Psoas muscle (tissue), 8 donors: ENCODE measurements around the gene TOR1AIP2. TPM values are rescaled to one million over a fixed set of nuclear protein-coding genes. Genes with fewer than 3 reads are reported as not detected.

Experiments
- ATAC-seq, 4 donors: fragments of 200-7000 bp; cut with Tn5 transposase; one replicate each; pipeline ENCODE4 v1.9.1; 2020; ENCODE audit warnings: moderate library complexity in 3 of 4, mild to moderate bottlenecking in 2 of 4
- DNase-seq, 2 donors: peaks; one replicate each; pipeline ENCODE4 v3.0.0-alpha.2; 2020
- H3K27ac ChIP-seq: fragments of 200-600 bp; one replicate; pipeline ENCODE4 v1.8.0; 2022
- H3K27me3 ChIP-seq, 3 donors: fragments of 200-600 bp in 1 of 3; one replicate each; pipeline versions ENCODE4 v1.6.1 to v1.8.0; 2013 to 2022; ENCODE audit warnings: low read length in 2 of 3, mild to moderate bottlenecking in 2 of 3, moderate library complexity in 1 of 3; ENCODE audit not compliant: insufficient read depth in 3 of 3
- H3K36me3 ChIP-seq, 2 donors: fragments of 200-600 bp in 1 of 2; one replicate each; pipeline versions ENCODE4 v1.6.1 to v1.8.0; 2013 to 2022; ENCODE audit warnings: low read depth in 1 of 2, mild to moderate bottlenecking in 1 of 2, moderate library complexity in 1 of 2; ENCODE audit not compliant: insufficient read depth in 1 of 2
- H3K4me1 ChIP-seq: fragments of 200-600 bp; one replicate; pipeline ENCODE4 v1.8.0; 2022
- H3K4me3 ChIP-seq: fragments of 200-600 bp; one replicate; pipeline ENCODE4 v1.8.0; 2022; ENCODE audit warnings: mild to moderate bottlenecking
- H3K9me3 ChIP-seq: fragments of 200-600 bp; one replicate; pipeline ENCODE4 v1.8.0; 2022
- WGBS, 3 donors: extraction: QIAGEN DNeasy Blood & Tissue Kit; methylation state at CpG; one replicate each; pipeline versions ENCODE4 v1.1.6 to v1.1.7; 2013; 5-methylcytosine and 5-hydroxymethylcytosine counted together
- intact Hi-C, 2 donors: fragments of 100-400 bp; cut with DNase I; formaldehyde crosslinking; loops; one replicate each; pipeline versions ENCODE4 v1.11.0 to v1.14.2; 2022
- long read RNA-seq, 2 donors: library from polyadenylated mRNA; unstranded; transcript quantifications; one replicate each; pipeline ENCODE4 v2.0.0, GENCODE V29; 2021
- polyA plus RNA-seq, 3 donors: library from polyadenylated mRNA; stranded (reverse); fragments of 200-250 nt; gene quantifications; one replicate each; pipeline ENCODE4 v1.2.3, GENCODE V29; 2013
- total RNA-seq, 4 donors: library from RNA; stranded (reverse); fragmentation: NEBNext Ultra II Directional in 2 of 4; extraction: Animal tissue kit (Norgen Biotek cat#: 25700) in 2 of 4; gene quantifications; one replicate each; pipeline versions ENCODE4 v1.2.1 to v1.2.4, GENCODE V29; 2021 to 2023
- TF ChIP-seq, protein P1 (sequence below): fragments of 200-600 bp; IDR thresholded peaks from one replicate; pipeline ENCODE4 v1.8.0; 2022; ENCODE audit warnings: antibody characterized with exemption
- donor health status: healthy with polysubstance abuse.
- donor health status: DM: no; HTN: no; CAD: no; lungs with moderate emphysema.
- donor health status: Bipolar disorder and iron deficiency.
- donor health status: healthy.
- donor health status: DM: yes; HTN: yes; CAD: no.
- donor health status: DM: no; HTN: no; CAD: no.
- donor health status: DM: no; HTN: no; CAD: no.
- donor health status: DM: yes; HTN: yes; CAD: no.

Gene TOR1AIP2
- total RNA-seq (10 to 100 TPM; 56.4 to 98.3 (median 67.5) TPM), polyA plus RNA-seq (10 to 100 TPM; 10.9 to 57.2 (median 27.3) TPM)
- long read RNA-seq, donor 1, full-length matches to known transcripts = 4 of 10 reads
- long read RNA-seq, donor 1, partial matches to known transcripts = 1 of 10 reads
- long read RNA-seq, donor 1, other reads (novel, unspliced or antisense) = 5 of 10 reads
- long read RNA-seq, donor 2, full-length matches to known transcripts = 11 of 23 reads
- long read RNA-seq, donor 2, partial matches to known transcripts = 2 of 23 reads
- long read RNA-seq, donor 2, other reads (novel, unspliced or antisense) = 10 of 23 reads

DNA sequence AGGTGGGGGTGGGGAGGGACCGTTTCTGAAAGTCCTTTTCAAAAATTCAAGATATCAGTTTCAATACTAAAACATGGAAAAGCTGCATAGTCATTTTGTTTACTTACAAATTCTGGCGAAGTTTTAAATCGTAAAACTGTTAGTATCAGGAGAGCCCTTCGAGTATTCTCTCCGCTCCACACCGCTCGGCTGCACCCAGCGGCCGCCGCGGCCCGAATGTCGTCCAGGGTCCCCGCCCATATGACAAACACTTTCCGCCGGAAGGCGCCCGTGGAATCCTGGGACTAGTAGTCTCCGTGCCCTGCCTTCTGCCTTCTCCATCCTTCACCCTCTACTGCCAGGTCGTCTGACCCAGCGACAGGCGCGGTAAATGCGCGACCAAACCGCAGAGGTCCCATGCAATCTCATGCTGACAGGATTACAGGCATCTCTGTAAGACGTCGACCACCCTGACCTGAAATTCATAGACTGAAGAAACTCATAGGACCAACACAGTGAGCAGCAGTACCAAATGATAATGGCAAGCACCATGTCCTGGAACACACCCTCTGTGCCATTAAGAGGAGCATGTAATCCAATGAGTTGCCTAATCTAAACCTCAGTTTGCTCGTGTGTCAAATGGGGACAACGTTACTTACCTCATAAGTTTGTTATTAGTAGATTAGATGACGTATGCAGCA is at the start of gene TOR1AIP2:
TOR1AIP2 (minus strand) TSS at position 218 of the 680 bp plus-strand sequence. CDS start 25,138 bp downstream, outside the sequence.
- Histone ChIP-seq H3K4me1 (peaks cover 47% of the 10 kb centered on the region), H3K36me3 (peaks cover 2 to 24% of the 10 kb centered on the region in 2 donors), H3K4me3 (peak within 1 kb of the TSS; percentile 79), H3K27me3 (no peaks in the 10 kb centered on the region), H3K9me3 (no peaks in the 10 kb centered on the region), H3K27ac (peak within 1 kb of the TSS; percentile 87)
- 3 to 5% (median 3%) methylated on average over 31 of the region's 31 CpGs for WGBS, 3 donors
- TF ChIP-seq, protein P1, sequence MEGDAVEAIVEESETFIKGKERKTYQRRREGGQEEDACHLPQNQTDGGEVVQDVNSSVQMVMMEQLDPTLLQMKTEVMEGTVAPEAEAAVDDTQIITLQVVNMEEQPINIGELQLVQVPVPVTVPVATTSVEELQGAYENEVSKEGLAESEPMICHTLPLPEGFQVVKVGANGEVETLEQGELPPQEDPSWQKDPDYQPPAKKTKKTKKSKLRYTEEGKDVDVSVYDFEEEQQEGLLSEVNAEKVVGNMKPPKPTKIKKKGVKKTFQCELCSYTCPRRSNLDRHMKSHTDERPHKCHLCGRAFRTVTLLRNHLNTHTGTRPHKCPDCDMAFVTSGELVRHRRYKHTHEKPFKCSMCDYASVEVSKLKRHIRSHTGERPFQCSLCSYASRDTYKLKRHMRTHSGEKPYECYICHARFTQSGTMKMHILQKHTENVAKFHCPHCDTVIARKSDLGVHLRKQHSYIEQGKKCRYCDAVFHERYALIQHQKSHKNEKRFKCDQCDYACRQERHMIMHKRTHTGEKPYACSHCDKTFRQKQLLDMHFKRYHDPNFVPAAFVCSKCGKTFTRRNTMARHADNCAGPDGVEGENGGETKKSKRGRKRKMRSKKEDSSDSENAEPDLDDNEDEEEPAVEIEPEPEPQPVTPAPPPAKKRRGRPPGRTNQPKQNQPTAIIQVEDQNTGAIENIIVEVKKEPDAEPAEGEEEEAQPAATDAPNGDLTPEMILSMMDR = no peak
- intact Hi-C loops = no loop called here
- DNase-seq (peak; percentile 89 to 94), ATAC-seq (peak; percentile 71 to 76 (median 74))

DNA sequence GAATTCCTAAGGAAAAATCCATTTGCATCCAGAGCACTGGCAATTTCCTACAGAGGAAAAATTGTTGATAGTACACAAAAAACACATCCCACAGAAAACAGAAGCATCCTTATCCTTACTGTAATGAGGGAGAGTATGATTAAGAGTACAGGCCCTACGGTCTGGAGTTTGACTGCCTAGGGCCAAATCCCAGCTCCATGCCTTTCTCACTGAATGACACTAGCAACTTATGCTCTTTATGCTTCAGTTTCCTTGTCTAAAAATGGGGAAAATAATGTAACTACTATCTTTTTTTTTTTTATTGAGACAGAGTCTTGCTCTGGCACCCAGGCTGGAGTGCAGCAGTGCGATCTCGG is 49.2 kb upstream of the TOR1AIP2 start:
- Histone ChIP-seq H3K4me3 (no peak overlapping the region), H3K4me1 (peaks cover 7% of the 10 kb centered on the region), H3K36me3 (peaks cover 0 to 7% of the 10 kb centered on the region in 2 donors), H3K27me3 (no peaks in the 10 kb centered on the region), H3K9me3 (no peaks in the 10 kb centered on the region), H3K27ac (no peak overlapping the region)
- 94 to 99% (median 94%) methylated on average over 3 of the region's 3 CpGs for WGBS, 3 donors
- DNase-seq = no peak
- TF ChIP-seq, protein P1 = no peak
- intact Hi-C loops = no loop called here
- no peak for ATAC-seq

DNA sequence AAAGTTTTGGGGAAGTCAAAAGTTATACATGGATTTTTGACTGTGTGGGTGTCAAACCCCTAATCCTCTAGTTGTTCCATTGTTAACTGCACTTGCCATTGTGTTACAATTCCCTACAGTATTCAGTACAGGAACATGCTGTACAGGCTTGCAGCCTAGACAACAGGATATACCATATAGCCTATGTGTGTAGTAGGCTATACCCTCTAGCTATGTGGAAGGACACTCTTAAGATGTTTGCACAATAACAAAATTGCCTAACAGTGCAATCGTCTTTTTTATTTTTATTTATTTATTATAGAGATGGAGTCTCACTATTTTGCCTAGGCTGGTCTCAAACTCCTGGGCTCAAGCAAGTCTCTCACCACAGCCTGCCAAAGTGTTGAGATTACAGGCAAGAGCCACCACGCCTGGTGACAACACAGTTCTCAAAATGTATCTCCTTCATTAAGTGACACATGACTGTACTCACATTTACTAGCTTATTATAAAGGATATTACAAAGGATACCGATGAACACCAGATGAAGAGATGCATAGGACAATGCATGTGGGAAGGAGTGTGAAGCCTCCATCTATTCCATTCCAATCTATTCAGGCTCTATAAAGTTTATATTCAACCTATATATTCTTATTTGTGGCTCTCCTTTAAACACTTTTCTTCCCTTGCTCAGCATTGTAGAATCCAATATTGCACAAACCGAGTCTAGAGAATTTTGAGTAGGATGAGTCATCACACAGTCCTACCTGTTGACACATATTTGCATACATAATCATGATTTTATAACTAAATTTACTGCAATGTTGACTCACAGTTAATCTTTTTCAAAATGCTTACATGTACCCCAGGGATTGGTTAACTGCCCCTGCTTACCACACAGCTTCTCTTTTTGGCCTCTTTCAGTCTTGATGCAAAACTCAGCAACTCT is 48.6 kb upstream of the TOR1AIP2 start:
- Histone ChIP-seq H3K36me3 (peaks cover 4 to 11% of the 10 kb centered on the region in 2 donors), H3K27ac (no peak overlapping the region), H3K27me3 (no peaks in the 10 kb centered on the region), H3K9me3 (no peaks in the 10 kb centered on the region), H3K4me1 (peaks cover 7% of the 10 kb centered on the region), H3K4me3 (no peak overlapping the region)
- TF ChIP-seq, protein P1 = no peak
- intact Hi-C loops = no loop called here
- ATAC-seq = peak in 1 of 4 donors; percentile 23
- no peak for DNase-seq
- 85 to 90% (median 86%) methylated on average over 4 of the region's 4 CpGs for WGBS, 3 donors

DNA sequence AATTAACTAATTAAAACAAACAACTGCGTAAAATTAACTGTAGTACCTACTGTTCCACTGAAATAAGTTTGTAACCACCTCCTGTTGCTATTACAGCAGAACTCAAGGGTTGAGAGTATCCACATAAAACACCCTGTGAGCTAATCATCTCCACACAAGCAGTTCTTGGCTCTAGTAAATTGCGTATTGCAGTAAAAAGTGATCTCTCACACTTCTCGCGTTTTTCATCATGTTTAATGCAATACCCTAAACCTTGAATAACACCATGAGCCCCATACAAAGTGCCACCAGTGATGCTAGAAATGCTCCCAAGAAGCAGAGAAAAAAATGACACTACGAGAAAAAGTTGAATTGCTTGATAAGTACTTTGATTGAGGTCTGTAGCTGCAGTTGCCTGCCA is 47.7 kb upstream of the TOR1AIP2 start:
- no peaks in the 10 kb centered on the region for H3K27me3 ChIP-seq
- WGBS, 3 donors = 85 to 87% (median 87%) methylated on average over 5 of the region's 5 CpGs
- no peak overlapping the region for H3K4me3 ChIP-seq
- intact Hi-C loops = no loop called here
- H3K36me3 ChIP-seq = peaks cover 4 to 19% of the 10 kb centered on the region in 2 donors
- no peaks in the 10 kb centered on the region for H3K9me3 ChIP-seq
- no peak for ATAC-seq
- no peak overlapping the region for H3K27ac ChIP-seq
- TF ChIP-seq, protein P1 = no peak
- H3K4me1 ChIP-seq = peaks cover 7% of the 10 kb centered on the region
- no peak for DNase-seq
